AG10803 (cell line): Measurements from ENCODE around the gene BRMS1L.

ENCODE experiments used
- DNase-seq: peaks from one replicate; pipeline ENCODE4 v3.0.0; 2010; ENCODE audit warnings: low read depth
- H3K4me3 ChIP-seq: 2 replicates; pipeline ENCODE4 v1.5.1; 2011; ENCODE audit warnings: mild to moderate bottlenecking, low read length, control low read depth
- CTCF ChIP-seq: conservative IDR thresholded peaks from 2 replicates; pipeline ENCODE4 v1.5.1; 2011; ENCODE audit warnings: mild to moderate bottlenecking, low read length, control low read depth, inconsistent platforms

BRMS1L gene

GRCh38 chr14:35915185-35915584, 89.0 kb downstream of the BRMS1L start:
- no peak overlapping the region for H3K4me3 ChIP-seq
- TF ChIP-seq CTCF: no peak
- DNase-seq: no peak

GRCh38 chr14:35915775-35916174, 89.6 kb downstream of the BRMS1L start:
- H3K4me3 ChIP-seq: no peak overlapping the region
- DNase-seq: no peak
- no peak for TF ChIP-seq CTCF
